HEK293 (cell line): ENCODE measurements around the gene MPPED1.

Source experiments
- CTCF ChIA-PET: fragments of 350-600 bp; formaldehyde crosslinking; extraction: SDS; loops from one replicate; lab custom pipeline; 2021; ENCODE audit warnings: antibody characterized with exemption; lab: Yijun Ruan, JAX
- POLR2A ChIA-PET: fragments of 300-600 bp; formaldehyde crosslinking; extraction: SDS; loops from one replicate; lab custom pipeline; 2020; ENCODE audit warnings: antibody characterized with exemption, inconsistent platforms; lab: Yijun Ruan, JAX
- H3K27ac ChIP-seq: fragments of 200-500 bp; sonication (Bioruptor generic); 2 replicates; pipeline ENCODE4 v1.5.1; 2014; ENCODE audit warnings: low read depth, low read length, control low read depth, inconsistent platforms; ENCODE audit errors: extremely low read depth
- H3K36me3 ChIP-seq, 2 experiments: fragments of 200-500 bp in 1 of 2; sonication (Bioruptor generic) in 1 of 2; 1 replicate in 1 of 2; 2 replicates in 1 of 2; pipeline ENCODE4 v1.5.1; 2014 to 2017; ENCODE audit warnings: inconsistent platforms in 2 of 2, low read length in 2 of 2; ENCODE audit not compliant: control insufficient read depth in 2 of 2, insufficient read depth in 1 of 2
- H3K4me1 ChIP-seq: fragments of 200-500 bp; sonication (Bioruptor generic); 2 replicates; pipeline ENCODE4 v1.5.1; 2014; ENCODE audit warnings: mild to moderate bottlenecking, low read length, inconsistent platforms; ENCODE audit not compliant: control insufficient read depth, insufficient read depth
- H3K4me3 ChIP-seq: 2 replicates; pipeline ENCODE4 v1.5.1; 2011; ENCODE audit warnings: low read depth, mild to moderate bottlenecking, control low read depth, low read length, moderate library complexity
- H3K9me3 ChIP-seq: fragments of 200-500 bp; sonication (Bioruptor generic); 2 replicates; pipeline ENCODE4 v1.5.1; 2014; ENCODE audit warnings: low read depth, low read length, inconsistent platforms; ENCODE audit not compliant: control insufficient read depth, insufficient read depth
- EGR2 ChIP-seq: fragments of 450-650 bp; formaldehyde crosslinking; IDR thresholded peaks from 2 replicates; pipeline ENCODE4 v1.5.1; 2016; ENCODE audit warnings: low read depth, missing biosample characterization, missing genetic modification characterization
- GLIS1 ChIP-seq: fragments of 450-650 bp; formaldehyde crosslinking; IDR thresholded peaks from 2 replicates; pipeline ENCODE4 v1.5.1; 2016; ENCODE audit warnings: missing biosample characterization, missing genetic modification characterization
- RBAK ChIP-seq: fragments of 450-650 bp; formaldehyde crosslinking; IDR thresholded peaks from 2 replicates; pipeline ENCODE4 v1.5.1; 2016; ENCODE audit warnings: missing biosample characterization, missing genetic modification characterization
- REPIN1 ChIP-seq: fragments of 450-650 bp; formaldehyde crosslinking; IDR thresholded peaks from 2 replicates; pipeline ENCODE4 v1.5.1; 2017; ENCODE audit warnings: missing biosample characterization, missing genetic modification characterization, low read depth
- SETDB1 ChIP-seq: IDR thresholded peaks from one replicate; pipeline ENCODE4 v1.6.1; 2017; ENCODE audit warnings: mild to moderate bottlenecking, low read length, moderate library complexity, mixed read lengths; ENCODE audit not compliant: insufficient read length
- YY2 ChIP-seq: fragments of 450-650 bp; formaldehyde crosslinking; IDR thresholded peaks from 2 replicates; pipeline ENCODE4 v1.5.1; 2016; ENCODE audit warnings: missing biosample characterization, missing genetic modification characterization
- ZFP3 ChIP-seq: fragments of 450-650 bp; formaldehyde crosslinking; IDR thresholded peaks from 2 replicates; pipeline ENCODE4 v1.5.1; 2016; ENCODE audit warnings: low read depth, missing biosample characterization, missing genetic modification characterization
- ZNF112 ChIP-seq: fragments of 450-650 bp; formaldehyde crosslinking; IDR thresholded peaks from 2 replicates; pipeline ENCODE4 v1.5.0; 2017; ENCODE audit warnings: missing biosample characterization, missing genetic modification characterization
- ZNF2 ChIP-seq: fragments of 450-650 bp; formaldehyde crosslinking; IDR thresholded peaks from 2 replicates; pipeline ENCODE4 v1.5.1; 2016; ENCODE audit warnings: missing biosample characterization, missing genetic modification characterization
- ZNF366 ChIP-seq: fragments of 450-650 bp; formaldehyde crosslinking; conservative IDR thresholded peaks from 2 replicates; pipeline ENCODE4 v1.5.1; 2016; ENCODE audit warnings: missing biosample characterization, missing genetic modification characterization
- ZNF48 ChIP-seq: fragments of 450-650 bp; formaldehyde crosslinking; IDR thresholded peaks from 2 replicates; pipeline ENCODE4 v1.5.1; 2016; ENCODE audit warnings: missing biosample characterization, missing genetic modification characterization
- ZNF555 ChIP-seq: fragments of 450-650 bp; formaldehyde crosslinking; conservative IDR thresholded peaks from 2 replicates; pipeline ENCODE4 v1.5.1; 2017; ENCODE audit warnings: missing biosample characterization, mild to moderate bottlenecking, missing genetic modification characterization, inconsistent platforms
- ZNF658 ChIP-seq: fragments of 450-650 bp; formaldehyde crosslinking; IDR thresholded peaks from 2 replicates; pipeline ENCODE4; 2016; ENCODE audit warnings: missing biosample characterization, missing genetic modification characterization
- ZNF76 ChIP-seq: fragments of 450-650 bp; formaldehyde crosslinking; IDR thresholded peaks from 2 replicates; pipeline ENCODE4; 2016; ENCODE audit warnings: low read depth, missing biosample characterization, missing genetic modification characterization, borderline replicate concordance
- ZXDB ChIP-seq: fragments of 450-650 bp; formaldehyde crosslinking; IDR thresholded peaks from 2 replicates; pipeline ENCODE4 v1.5.1; 2016; ENCODE audit warnings: missing biosample characterization, missing genetic modification characterization
- TF ChIP-seq, protein P1 (sequence below): fragments of 450-650 bp; formaldehyde crosslinking; IDR thresholded peaks from 2 replicates; pipeline ENCODE4 v1.5.1; 2017; ENCODE audit warnings: missing biosample characterization, missing genetic modification characterization
- TF ChIP-seq, protein P2 (sequence below): fragments of 450-650 bp; formaldehyde crosslinking; IDR thresholded peaks from 2 replicates; pipeline ENCODE4 v1.5.1; 2016; ENCODE audit warnings: missing biosample characterization, missing genetic modification characterization
- TF ChIP-seq, protein P3 (sequence below): fragments of 450-650 bp; formaldehyde crosslinking; IDR thresholded peaks from 2 replicates; pipeline ENCODE4 v1.5.1; 2016; ENCODE audit warnings: missing biosample characterization, missing genetic modification characterization
- TF ChIP-seq, protein P4 (sequence below): fragments of 450-650 bp; formaldehyde crosslinking; IDR thresholded peaks from 2 replicates; pipeline ENCODE4 v1.5.1; 2016; ENCODE audit warnings: missing biosample characterization, missing genetic modification characterization
- TF ChIP-seq, protein P5 (sequence below): fragments of 450-650 bp; formaldehyde crosslinking; IDR thresholded peaks from 2 replicates; pipeline ENCODE4 v1.5.1; 2017; ENCODE audit warnings: missing biosample characterization, missing genetic modification characterization

MPPED1 gene

DNA sequence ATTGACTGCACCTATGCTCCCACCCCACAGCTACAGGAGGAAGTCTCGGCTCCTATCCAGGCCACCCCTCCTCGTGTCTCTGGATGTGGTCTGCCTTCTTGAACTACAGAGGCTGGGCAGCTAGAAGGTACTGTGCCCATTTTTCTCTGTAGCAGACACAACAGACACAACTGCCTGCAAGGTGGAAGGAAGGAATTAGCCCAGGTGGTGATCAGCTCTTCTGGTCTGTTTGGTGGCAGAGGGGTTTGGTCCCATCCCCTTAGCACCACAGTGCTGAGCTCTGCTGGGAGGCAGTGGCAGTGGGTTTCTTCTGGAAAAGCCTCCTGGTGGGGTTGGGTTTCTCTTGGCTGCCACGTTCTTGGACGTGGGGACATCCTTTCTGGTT, 132.5 kb downstream of the MPPED1 start (continued):
- no peak for TF ChIP-seq GLIS1
- no peak for TF ChIP-seq ZXDB (tag by site-specific recombination)
- TF ChIP-seq, all 188 proteins: peak for 0

DNA sequence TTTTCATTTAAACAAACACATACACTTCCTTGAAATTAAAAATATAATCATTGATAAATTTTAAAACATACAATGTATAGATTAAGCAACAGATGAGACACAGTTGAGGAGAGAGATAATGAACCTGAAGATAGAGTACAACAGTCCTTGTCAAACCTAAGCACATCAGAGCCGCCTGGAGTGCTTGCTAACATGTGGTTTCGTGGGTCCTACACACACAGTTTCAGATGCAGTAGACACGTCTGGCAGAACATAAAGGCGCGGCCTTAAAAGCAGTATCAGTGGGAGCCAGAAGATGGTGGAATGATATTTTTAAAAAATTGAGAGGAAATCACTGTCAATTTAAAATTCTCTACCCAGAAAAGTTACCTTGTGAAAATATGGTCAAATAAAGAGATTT, 134.4 kb downstream of the MPPED1 start:
- POLR2A ChIA-PET = no interaction called here
- no peak for TF ChIP-seq ZFP3 (tag by site-specific recombination)
- no peak for TF ChIP-seq ZNF366
- no peak for TF ChIP-seq REPIN1 (tag by site-specific recombination)
- TF ChIP-seq ZNF555 (tag by site-specific recombination) = no peak
- TF ChIP-seq, protein P1, sequence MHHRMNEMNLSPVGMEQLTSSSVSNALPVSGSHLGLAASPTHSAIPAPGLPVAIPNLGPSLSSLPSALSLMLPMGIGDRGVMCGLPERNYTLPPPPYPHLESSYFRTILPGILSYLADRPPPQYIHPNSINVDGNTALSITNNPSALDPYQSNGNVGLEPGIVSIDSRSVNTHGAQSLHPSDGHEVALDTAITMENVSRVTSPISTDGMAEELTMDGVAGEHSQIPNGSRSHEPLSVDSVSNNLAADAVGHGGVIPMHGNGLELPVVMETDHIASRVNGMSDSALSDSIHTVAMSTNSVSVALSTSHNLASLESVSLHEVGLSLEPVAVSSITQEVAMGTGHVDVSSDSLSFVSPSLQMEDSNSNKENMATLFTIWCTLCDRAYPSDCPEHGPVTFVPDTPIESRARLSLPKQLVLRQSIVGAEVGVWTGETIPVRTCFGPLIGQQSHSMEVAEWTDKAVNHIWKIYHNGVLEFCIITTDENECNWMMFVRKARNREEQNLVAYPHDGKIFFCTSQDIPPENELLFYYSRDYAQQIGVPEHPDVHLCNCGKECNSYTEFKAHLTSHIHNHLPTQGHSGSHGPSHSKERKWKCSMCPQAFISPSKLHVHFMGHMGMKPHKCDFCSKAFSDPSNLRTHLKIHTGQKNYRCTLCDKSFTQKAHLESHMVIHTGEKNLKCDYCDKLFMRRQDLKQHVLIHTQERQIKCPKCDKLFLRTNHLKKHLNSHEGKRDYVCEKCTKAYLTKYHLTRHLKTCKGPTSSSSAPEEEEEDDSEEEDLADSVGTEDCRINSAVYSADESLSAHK (tag by site-specific recombination) = no peak
- TF ChIP-seq ZNF658 (tag by site-specific recombination) = no peak
- CTCF ChIA-PET = interaction anchor here (0.7 to 1.2 kb wide), 2 partner anchors 10 to 95 kb away, joined by 3 to 4 read pairs; no protein-coding TSS in a partner anchor
- Histone ChIP-seq H3K9me3 (no peaks in the 10 kb centered on the region), H3K36me3 (no peaks in the 10 kb centered on the region), H3K27ac (no peak overlapping the region), H3K4me3 (no peak overlapping the region), H3K4me1 (no peaks in the 10 kb centered on the region)

DNA sequence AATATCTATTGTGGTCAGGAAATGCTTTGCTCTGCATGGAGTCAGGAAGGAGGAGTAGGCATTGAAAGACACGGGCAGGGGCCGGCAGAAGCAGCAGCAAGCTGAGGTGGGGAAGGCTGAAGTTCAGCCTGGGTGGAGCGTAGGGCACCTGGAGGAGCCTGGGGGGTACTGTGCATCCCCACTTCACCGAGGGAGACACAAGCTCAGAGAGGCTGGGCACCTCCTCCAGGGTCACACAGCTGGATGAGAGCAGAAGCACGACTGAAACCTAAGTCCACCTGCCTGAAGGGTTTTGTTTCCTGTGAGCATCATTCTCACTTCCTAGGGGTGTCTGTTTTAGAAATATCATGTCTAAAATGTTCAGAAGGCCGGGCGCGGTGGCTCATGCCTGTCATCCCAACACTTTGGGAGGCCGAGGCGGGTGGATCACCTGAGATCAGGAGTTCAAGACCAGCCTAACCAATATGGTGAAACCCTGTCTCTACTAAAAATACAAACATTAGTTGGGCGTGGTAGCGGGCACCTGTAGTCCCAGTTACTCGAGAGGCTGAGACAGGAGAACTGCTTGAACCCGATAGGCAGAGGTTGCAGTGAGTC, 138.3 kb downstream of the MPPED1 start:
- TF ChIP-seq, protein P2, sequence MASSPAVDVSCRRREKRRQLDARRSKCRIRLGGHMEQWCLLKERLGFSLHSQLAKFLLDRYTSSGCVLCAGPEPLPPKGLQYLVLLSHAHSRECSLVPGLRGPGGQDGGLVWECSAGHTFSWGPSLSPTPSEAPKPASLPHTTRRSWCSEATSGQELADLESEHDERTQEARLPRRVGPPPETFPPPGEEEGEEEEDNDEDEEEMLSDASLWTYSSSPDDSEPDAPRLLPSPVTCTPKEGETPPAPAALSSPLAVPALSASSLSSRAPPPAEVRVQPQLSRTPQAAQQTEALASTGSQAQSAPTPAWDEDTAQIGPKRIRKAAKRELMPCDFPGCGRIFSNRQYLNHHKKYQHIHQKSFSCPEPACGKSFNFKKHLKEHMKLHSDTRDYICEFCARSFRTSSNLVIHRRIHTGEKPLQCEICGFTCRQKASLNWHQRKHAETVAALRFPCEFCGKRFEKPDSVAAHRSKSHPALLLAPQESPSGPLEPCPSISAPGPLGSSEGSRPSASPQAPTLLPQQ (tag by site-specific recombination) = no peak
- no peak for TF ChIP-seq EGR2 (tag by site-specific recombination)
- TF ChIP-seq ZNF112 (tag by site-specific recombination) = no peak
- TF ChIP-seq ZNF658 (tag by site-specific recombination) = no peak
- Histone ChIP-seq H3K36me3 (no peaks in the 10 kb centered on the region), H3K4me1 (no peaks in the 10 kb centered on the region), H3K27ac (no peak overlapping the region), H3K4me3 (no peak overlapping the region), H3K9me3 (no peaks in the 10 kb centered on the region)
- ChIA-PET CTCF (no interaction called here), POLR2A (no interaction called here)

DNA sequence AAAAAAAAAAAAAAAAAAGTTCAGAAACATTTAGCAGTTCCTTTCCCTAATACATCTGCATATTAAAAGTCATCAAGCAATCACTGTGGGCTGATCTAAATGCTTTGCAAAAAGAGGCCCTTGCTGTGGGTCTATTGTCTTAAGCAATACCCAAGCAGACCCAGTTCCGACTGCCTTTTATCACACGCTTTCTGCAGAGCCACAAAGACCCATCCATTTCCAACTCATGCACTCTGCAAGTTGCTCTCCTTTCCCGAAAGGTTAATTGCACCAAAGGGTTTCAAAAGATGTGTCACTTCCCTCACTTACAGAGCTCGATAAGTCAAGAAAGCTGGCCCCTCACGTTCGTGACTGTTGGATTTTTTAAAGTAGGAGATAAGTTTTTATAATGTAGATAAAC, 138.9 kb downstream of the MPPED1 start:
- H3K36me3 ChIP-seq = no peaks in the 10 kb centered on the region
- no peak overlapping the region for H3K4me3 ChIP-seq
- H3K4me1 ChIP-seq = no peaks in the 10 kb centered on the region
- no peaks in the 10 kb centered on the region for H3K9me3 ChIP-seq
- ChIA-PET CTCF (no interaction called here), POLR2A (no interaction called here)
- H3K27ac ChIP-seq = no peak overlapping the region
- TF ChIP-seq YY2 (no peak), SETDB1 (no peak), ZNF48 (tag by site-specific recombination) (no peak), RBAK (tag by site-specific recombination) (no peak), ZNF76 (tag by site-specific recombination) (no peak), ZNF2 (tag by site-specific recombination) (no peak)
- TF ChIP-seq, protein P3, sequence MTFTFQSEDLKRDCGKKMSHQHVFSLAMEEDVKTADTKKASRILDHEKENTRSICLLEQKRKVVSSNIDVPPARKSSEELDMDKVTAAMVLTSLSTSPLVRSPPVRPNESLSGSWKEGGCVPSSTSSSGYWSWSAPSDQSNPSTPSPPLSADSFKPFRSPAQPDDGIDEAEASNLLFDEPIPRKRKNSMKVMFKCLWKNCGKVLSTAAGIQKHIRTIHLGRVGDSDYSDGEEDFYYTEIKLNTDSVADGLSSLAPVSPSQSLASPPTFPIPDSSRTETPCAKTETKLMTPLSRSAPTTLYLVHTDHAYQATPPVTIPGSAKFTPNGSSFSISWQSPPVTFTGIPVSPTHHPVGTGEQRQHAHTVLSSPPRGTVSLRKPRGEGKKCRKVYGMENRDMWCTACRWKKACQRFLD = no peak
- TF ChIP-seq, protein P4, sequence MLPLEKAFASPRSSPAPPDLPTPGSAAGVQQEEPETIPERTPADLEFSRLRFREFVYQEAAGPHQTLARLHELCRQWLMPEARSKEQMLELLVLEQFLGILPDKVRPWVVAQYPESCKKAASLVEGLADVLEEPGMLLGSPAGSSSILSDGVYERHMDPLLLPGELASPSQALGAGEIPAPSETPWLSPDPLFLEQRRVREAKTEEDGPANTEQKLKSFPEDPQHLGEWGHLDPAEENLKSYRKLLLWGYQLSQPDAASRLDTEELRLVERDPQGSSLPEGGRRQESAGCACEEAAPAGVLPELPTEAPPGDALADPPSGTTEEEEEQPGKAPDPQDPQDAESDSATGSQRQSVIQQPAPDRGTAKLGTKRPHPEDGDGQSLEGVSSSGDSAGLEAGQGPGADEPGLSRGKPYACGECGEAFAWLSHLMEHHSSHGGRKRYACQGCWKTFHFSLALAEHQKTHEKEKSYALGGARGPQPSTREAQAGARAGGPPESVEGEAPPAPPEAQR (tag by site-specific recombination) = no peak
- TF ChIP-seq, protein P5, sequence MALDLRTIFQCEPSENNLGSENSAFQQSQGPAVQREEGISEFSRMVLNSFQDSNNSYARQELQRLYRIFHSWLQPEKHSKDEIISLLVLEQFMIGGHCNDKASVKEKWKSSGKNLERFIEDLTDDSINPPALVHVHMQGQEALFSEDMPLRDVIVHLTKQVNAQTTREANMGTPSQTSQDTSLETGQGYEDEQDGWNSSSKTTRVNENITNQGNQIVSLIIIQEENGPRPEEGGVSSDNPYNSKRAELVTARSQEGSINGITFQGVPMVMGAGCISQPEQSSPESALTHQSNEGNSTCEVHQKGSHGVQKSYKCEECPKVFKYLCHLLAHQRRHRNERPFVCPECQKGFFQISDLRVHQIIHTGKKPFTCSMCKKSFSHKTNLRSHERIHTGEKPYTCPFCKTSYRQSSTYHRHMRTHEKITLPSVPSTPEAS (tag by site-specific recombination) = no peak
